NCI-H2196 treated with DMSO at 0.1 percent for 48 hours (cell line): ENCODE data around the gene RBP3.

Experiments
- DNase-seq: peaks from one replicate; lab custom pipeline; 2025; ENCODE audit not compliant: unreplicated experiment; lab: John Stamatoyannopoulos, UW

Gene RBP3

GRCh38 chr10:47397256-47397655 lies 49.1 kb downstream of the RBP3 start:
- DNase-seq = no peak

- no peak for DNase-seq
These were observed 52.1 kb downstream of the RBP3 start for GRCh38 chr10:47400251-47400650.

- DNase-seq = no peak
These were observed 52.6 kb downstream of the RBP3 start for GRCh38 chr10:47400786-47401185.

GRCh38 chr10:47401210-47401609 lies 53.0 kb downstream of the RBP3 start:
- no peak for DNase-seq

- no peak for DNase-seq
These were observed 53.9 kb downstream of the RBP3 start for GRCh38 chr10:47401874-47402640.

GRCh38 chr10:47402641-47403301 lies 54.6 kb downstream of the RBP3 start:
- no peak for DNase-seq

GRCh38 chr10:47403446-47404318 lies 55.5 kb downstream of the RBP3 start:
- DNase-seq = no peak

GRCh38 chr10:47404446-47404845 lies 56.3 kb downstream of the RBP3 start:
- DNase-seq = no peak

GRCh38 chr10:47404937-47405336 lies 56.8 kb downstream of the RBP3 start:
- no peak for DNase-seq

GRCh38 chr10:47405857-47406547 lies 57.8 kb downstream of the RBP3 start:
- no peak for DNase-seq

GRCh38 chr10:47406548-47406869 lies 58.3 kb downstream of the RBP3 start:
- no peak for DNase-seq

- DNase-seq = peak; percentile 12
These were observed 58.9 kb downstream of the RBP3 start for GRCh38 chr10:47406870-47407691.
